ENCODE measurements around the gene ST3GAL3.
"Not testable (repeated sequence)": the region's sequence is repeated elsewhere in the genome, so short reads cannot be mapped to it uniquely, and the experiment has no call there.

Gene ST3GAL3

GRCh38 chr1:43704838-43705237 is 2.5 kb upstream of the ST3GAL3 start:
- DNase-seq = no peak

GRCh38 chr1:43705334-43705733 is 2.0 kb upstream of the ST3GAL3 start:
- DNase-seq = no peak

GRCh38 chr1:43705982-43706597 is 1.2 kb upstream of the ST3GAL3 start:
- DNase-seq = no peak

- DNase-seq = peak; percentile 42
These were observed 642 bp upstream of the ST3GAL3 start for GRCh38 chr1:43706598-43707189.

GRCh38 chr1:43708002-43708410 is 670 bp downstream of the ST3GAL3 start:
- DNase-seq = peak; percentile 68

GRCh38 chr1:43711049-43711448 is 3.7 kb downstream of the ST3GAL3 start:
- no peak for DNase-seq

GRCh38 chr1:43711524-43712386 is 4.4 kb downstream of the ST3GAL3 start:
- DNase-seq = no peak

- no peak for DNase-seq
These were observed 9.4 kb downstream of the ST3GAL3 start for GRCh38 chr1:43716559-43717281.

- DNase-seq = no peak
These were observed 11.7 kb downstream of the ST3GAL3 start for GRCh38 chr1:43719063-43719462.

- DNase-seq = not testable (repeated sequence)
These were observed 12.5 kb downstream of the ST3GAL3 start for GRCh38 chr1:43719670-43720419.

- no peak for DNase-seq
These were observed 15.5 kb downstream of the ST3GAL3 start for GRCh38 chr1:43722810-43723209.

GRCh38 chr1:43729816-43730463 is 22.6 kb downstream of the ST3GAL3 start:
- DNase-seq = no peak

- peak; percentile 17 for DNase-seq
These were observed 24.7 kb downstream of the ST3GAL3 start for GRCh38 chr1:43731867-43732531.

GRCh38 chr1:43736819-43737218 is 29.5 kb downstream of the ST3GAL3 start:
- no peak for DNase-seq

- DNase-seq = no peak
These were observed 34.7 kb downstream of the ST3GAL3 start for GRCh38 chr1:43742026-43742425.

GRCh38 chr1:43743206-43743605 is 35.9 kb downstream of the ST3GAL3 start:
- no peak for DNase-seq

GRCh38 chr1:43747736-43748135 is 40.4 kb downstream of the ST3GAL3 start:
- DNase-seq = no peak

GRCh38 chr1:43750083-43750482 is 42.7 kb downstream of the ST3GAL3 start:
- DNase-seq = no peak

- no peak for DNase-seq
These were observed 46.1 kb downstream of the ST3GAL3 start for GRCh38 chr1:43753422-43753821.

GRCh38 chr1:43754892-43755291 is 47.6 kb downstream of the ST3GAL3 start:
- DNase-seq = no peak

- DNase-seq = no peak
These were observed 50.2 kb downstream of the ST3GAL3 start for GRCh38 chr1:43757343-43758053.
